ENCODE measurements around the gene CARD10.

CARD10 gene

DNA sequence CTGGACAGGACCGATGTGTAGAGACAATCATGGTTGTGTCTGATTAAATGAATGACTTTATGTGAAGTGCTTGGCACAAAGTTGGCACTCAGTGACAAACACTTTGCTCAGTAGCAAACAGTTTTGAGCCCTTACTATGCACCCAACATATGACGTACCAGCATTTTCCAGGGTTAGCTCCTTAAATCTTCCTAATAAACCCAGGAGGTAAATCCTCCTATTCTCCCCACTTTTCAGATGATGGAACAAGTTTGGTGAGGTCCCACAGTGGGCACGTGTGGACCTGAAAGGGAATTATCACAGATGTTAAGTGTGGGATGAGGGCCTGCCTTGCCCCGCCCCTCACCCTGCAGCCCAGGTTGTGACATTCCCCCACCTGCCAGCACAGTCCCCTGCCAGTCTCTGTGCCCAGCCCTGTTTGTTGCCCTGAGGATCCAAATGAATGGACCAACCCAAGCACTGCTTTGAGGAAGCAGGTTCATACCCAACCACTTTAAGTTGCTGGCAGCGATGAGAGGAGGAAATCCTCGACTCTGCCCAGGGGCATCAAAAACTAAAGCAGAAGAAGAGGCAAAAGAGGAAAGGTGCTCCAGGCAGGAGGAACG is 6.6 kb upstream of the CARD10 start:
- no peak for DNase-seq (ENCODE audit: low read depth in 2 of 2)

DNA sequence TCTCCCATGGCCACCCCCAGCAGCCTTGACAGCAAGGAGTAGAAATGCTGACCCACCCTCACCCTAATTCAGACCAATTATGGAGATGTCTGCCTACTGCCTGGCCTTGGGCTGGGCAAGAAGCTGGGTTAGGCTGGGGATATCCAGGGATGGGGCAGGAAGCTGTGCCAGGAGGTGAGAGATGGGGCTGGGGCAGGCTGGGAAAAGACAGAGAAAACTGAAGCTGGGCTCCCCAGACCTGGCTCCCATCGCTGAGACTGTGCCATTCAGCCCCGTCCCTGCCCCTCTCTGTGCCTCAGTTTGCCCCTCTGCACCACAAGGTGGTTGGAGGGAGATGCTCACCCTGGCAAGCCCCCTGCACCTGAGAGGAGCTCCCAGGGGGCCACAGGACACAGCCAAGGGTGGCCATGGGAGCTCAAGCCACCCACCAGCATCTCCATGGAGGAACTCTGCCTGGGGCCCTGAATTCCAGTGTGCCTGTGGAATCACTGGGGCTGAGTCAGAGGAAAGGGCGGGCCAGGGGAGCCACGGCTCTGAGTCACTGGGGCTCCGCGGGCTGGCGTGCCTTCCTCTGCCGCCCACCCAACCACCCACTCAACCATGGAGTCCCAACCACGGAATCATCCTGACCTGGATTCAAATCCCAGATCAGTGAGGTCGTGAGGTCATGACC is 6.0 kb upstream of the CARD10 start:
- no peak for DNase-seq (ENCODE audit: low read depth in 2 of 2)

DNA sequence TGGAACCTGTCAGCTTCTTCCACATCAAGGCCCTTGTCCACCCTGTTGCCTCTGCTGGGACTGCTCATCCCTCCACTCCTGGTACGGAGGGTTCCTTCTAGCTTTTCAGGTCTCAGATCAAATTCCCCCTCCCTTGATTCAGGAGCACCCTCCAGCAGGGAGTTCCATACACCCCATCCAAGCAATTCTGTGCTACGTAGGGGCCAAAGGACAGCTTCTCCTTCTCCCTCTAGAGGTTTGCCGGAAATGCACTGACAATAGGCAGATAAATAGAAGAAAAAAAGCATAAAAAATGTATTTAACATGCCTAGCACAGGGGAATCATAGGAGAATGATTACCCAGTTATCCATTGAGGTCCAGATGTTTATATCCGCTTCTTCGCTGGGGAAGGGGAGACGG is 3.3 kb upstream of the CARD10 start:
- no peak for DNase-seq (ENCODE audit: low read depth in 2 of 2)

DNA sequence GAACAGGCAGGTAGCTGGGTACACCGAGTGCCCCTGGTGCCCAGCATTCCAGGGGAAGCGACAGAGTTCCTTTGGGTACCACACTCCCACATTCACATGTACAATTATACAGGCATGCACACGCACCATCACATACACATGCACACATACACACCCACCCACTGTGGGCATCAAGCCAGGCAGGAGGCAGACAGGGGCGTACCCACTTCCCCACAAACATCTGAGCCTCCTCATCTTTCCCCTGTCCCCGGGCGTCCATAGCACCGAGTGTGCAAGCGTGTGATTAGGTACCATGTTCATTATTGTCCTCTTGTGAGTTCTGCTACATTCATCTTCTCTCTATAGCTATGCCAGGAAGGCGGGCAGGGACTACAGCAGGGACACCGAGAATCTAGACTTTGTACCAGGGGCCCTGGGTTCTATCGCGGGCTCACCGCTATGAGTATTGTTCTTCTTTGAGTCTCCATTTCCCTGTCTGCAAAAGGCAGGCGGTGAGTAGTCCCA is 2.1 kb upstream of the CARD10 start:
- no peak for DNase-seq (ENCODE audit: low read depth in 2 of 2)

DNA sequence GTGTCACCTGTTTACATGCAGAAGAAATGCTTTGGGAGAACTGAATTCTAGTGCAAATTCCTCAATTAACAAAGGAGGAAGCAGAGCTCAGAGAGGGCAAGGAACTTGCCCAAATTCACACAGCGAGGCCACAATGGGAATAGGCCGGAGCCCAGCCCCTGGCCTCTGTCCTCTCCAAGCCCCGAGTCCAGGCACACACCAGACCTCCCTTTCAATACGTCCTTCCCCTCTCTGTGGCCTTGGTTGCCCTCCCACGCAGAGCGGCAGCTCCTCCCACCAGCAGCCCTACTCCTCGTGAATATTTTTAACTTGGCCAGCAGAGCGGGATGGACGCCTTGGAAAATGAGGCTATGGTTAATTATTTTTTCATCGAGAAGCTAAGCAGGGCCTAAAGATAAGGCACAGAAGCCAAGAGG is 1.6 kb upstream of the CARD10 start:
- DNase-seq (ENCODE audit: low read depth in 2 of 2) = no peak

DNA sequence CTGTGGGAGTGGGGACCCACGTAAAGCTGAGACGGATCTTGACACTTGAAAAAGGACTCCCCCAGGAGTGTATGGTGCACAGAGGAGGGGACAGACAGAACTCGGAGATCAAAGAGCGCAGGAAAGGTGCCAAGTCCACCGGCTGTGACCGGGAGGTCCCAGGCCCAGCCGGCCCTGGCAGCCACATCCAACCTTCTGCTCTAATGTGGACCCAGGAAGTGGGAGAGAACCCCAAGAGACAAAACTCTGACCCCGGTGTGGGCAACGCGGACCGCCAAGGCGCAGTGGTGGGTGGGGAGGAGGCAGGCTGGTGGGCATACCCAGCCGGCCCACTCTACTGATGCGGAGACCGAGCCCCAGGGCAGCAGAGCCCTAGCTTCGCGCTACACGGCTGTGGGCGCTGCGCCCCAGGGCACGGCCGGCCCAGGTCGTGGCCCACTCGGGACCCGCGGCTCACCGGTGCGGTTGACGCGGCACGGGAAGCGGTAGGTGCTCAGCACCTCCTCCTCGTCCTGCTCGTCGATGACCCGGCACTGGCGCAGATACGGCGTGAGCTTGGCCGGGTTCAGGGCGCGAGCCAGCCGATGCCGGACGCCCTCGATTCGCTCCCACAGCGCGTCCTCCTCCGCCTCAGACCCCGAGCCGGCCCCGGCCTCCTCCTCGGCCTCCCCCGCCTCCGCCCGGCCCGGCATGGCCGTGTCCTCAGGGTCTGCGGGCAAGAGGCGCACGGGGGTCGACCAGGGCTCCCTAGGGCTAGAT is 527 bp downstream of the CARD10 start:
- DNase-seq (ENCODE audit: low read depth in 2 of 2) = no peak

DNA sequence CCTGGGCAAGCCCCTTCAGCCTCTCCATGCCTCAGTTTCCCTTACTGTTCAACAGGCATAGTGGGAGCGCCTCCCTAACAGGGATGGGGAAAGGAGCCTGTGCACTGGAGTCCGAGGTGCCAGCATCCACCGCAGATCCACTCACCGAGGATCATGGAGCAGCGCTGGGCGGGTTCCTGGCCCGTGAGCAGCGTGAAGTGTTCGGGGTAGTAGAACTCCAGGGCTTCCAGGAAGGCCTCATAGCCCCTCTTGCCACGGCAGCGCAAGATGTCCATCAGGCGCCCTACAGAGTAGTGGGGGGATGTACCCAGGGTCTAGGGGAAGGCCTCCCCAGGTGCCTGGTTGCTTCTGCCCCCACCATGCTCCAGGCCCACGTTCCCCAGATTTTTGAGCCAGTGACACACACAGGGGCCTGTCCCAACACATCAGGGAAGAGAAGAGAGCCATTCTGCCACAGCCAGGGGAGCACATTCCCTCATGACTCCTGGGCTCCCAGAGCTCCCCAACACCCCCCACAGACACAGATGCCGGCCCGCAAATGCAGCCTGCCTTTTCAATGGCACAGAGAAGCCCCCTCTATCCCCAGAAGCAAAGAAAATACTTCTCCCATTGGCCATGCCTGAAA is 1.3 kb downstream of the CARD10 start:
- DNase-seq (ENCODE audit: low read depth in 2 of 2) = no peak

DNA sequence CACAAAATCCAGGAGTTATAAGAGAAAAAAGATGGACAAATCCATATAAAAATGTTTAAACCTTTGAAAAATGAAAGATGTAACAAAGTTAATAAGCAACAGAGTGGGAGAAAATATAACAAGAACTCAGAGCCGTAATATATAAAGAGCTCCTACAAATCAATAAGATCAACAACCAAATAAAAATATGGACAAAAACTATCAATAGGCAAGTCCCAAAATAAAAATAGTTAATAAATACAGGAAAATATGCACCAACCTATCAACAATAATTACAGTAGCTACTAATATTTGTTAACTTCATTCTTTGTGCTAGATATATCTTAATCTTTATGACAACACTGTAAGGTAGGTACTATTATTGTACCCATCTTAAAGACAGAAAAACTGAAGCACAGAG is 2.8 kb downstream of the CARD10 start:
- DNase-seq (ENCODE audit: low read depth in 2 of 2) = no peak

DNA sequence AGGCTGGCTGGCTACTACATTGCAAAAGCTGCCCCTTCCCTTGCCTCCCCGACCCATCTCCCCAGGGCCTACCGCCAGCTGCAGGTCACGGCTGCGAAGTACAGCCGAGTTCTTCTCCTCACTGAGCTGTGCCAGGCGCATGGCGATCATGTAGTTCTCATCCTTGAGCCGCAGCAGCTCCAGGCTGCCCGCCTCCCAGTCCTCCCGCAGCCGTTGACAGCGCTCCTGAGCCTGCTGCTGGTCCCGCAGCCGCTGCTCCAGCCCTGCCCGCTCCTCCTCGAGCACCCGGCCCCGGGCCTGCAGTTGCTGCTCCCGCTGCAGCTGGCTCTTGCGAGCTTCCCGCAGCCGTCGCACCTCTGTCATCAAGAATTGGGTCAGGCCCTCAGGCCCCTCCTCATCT is 3.3 kb downstream of the CARD10 start:
- DNase-seq (ENCODE audit: low read depth in 2 of 2) = no peak

DNA sequence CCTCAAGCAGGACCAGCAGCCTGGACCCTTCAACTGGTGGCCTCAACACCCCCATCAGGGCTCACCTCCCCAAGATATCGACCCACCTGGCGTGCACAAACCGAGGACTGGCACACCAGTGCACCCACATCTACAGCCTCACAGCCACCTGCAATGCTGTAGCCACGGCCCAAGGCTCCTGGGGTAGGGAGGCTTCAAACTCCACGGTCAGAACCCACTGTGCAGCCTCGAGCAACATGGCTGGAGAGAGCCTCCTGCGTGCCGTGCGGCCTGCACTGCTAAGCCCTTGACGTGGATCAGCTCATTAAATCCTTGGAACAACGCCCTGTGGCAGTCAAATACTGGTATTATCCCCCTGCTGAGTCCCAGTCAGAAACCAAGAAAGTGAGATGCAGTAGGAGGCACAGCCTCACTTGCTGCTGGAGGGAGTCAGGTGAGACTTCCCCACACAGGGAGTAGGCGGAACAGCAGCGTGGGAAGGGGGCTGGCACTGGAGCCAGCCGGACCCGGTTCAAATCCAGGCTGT is 4.6 kb downstream of the CARD10 start:
- no peak for DNase-seq (ENCODE audit: low read depth in 2 of 2)

DNA sequence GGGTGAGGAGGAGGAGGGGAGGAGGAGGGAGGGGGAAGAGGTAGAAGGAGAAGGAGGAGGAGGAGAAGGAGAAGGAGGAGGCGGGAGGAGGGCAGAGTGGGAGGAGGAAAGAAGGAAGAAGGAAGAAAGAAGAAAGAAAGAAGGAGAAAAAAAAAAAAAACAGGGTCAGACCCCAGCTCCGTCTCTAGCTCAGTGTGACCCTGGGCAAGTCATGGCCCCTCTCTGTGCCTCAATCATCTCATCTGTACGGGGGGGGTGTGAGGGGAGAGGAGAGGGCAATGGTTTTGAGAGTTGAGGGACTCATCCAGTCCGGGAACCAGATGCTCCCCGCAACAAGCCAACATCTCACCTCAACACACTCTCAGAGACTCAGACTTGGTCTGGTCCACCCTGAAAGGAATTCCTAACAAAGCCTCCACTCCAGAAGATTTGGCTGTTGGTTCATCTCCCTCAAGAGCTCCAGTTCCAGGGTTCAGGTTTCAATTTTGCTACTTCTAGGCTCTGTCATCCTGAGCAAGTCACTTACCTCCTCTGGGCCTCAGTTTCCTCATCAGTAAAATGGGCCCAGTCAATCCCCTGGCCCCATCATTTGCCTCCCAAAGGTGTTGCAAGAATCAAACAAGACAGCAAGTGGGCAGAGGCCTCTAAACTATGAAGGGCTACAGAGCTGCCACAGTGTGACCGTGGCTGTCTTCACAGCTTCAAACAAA is 7.7 kb downstream of the CARD10 start:
- DNase-seq (ENCODE audit: low read depth in 2 of 2) = no peak

DNA sequence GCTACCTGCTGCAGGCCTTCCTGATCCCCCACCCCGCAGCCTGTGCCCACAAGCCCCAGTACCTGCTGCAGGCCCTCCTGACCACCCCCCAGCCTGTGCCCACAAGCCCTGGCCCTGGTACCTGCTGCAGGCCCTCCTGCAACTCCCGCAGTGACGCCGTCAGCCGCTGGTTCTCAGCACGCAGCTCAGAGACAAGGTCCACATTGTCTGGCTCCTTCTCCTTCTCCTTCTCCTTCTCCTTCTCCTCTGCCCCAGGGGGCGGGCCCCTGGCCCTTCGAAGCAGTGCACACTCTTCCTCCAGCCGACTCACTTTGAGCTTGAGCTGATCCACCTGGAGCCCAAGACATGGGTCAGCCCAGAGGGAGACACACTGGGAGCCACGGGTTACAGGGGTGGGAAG is 9.1 kb downstream of the CARD10 start:
- DNase-seq (ENCODE audit: low read depth in 2 of 2) = no peak

DNA sequence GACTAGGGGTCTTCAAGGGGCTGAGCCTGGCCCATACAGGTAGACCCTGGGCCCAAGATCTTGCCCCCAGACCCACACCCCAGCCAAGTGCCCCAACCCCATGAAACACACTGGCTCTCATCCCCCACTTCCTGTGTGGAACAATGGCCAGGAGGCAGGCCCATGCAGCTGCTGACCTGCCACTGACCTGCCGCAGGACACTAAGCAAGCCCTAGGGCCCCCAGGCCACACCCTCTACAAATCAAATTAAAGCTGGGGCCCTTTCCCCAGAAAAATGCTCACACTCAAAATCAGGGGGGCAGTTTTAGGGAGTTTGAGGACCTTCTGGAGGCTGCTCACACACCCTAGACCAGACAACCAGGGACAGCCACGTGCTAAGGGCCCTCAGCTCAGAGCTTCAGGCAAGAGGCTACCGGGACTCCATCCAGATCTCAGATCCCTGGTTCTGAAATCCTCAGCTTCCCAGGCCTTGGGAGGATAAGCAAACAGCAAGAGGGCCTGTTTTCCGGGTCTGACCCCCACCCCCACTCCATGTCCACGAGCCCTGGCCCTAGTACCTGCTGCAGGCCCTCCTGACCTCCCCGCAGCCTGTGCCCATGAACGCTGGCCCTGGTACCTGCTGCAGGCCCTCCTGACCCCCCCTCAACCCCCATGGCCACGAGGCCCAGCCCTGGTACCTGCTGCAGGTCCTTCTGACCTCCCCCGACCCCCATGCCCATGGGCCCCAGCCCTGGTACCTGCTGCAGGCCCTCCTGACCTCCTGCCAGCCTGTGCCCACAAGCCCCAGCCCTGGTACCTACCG is 10.0 kb downstream of the CARD10 start:
- DNase-seq (ENCODE audit: low read depth in 2 of 2) = no peak

DNA sequence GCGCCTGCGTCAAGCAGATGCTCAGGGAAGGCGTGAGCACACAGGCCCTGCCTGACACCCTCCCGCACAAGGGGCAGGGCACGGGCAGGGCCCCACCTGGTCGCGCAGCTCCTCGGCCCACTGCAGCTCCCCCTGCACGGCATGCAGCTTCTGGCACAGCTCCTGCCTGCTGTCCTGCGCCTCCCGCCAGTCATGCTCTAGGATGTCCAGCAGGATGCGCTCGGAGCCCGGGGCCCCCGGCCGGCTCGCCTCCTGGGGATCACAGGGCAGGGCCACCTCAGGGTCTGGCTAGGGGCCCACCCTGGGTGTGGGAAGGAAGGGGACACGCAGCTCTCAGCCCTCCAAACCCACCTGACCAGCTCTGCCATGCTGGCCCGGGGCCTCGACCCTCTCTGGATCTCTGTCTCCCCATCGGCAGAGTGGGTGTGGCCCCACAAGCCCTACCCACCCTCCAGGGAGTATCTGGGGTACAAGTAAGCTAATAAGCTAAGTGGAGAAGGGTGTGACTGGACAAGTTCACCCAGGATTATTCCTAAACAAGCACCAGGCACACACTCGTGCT is 10.7 kb downstream of the CARD10 start:
- DNase-seq (ENCODE audit: low read depth in 2 of 2) = no peak

DNA sequence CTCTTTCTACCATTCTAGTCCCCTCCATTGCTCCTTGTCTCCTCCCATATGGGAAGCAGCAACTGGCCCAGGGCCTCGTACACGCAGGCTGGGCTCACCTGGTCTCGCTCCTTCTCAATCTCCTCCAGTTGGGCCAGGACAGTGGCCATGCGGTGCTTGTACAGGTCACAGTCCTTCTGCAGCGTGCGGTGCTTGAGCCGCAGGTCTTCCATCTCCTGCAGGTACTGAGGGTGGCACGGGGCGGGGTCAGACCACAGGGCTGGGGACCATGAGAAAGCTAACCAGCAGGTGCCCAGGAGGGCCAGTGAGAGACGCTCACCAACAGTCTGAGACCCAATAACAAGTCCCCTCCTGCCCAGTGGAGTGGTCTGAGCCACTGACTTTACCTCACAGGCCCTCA is 11.5 kb downstream of the CARD10 start:
- no peak for DNase-seq (ENCODE audit: low read depth in 2 of 2)

DNA sequence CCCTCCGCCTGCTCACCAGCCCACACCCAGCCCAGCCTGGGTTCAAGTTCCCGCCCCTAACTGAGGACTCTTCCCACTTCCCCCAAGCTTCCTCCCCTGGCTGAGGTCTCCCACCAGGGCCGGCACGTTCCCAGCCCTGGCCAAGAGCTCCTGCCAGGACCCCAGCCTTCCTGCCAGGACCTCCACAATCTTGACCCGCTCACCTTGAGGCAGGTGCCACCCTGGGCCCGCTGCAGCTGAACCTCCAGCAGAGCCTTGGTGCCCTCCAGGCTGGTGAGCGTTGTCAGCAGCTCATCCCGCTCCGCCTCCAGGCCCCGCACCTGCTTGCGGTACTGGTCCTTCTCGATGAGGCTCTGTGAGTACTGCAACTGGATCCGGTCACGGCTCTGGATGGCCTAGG is 13.2 kb downstream of the CARD10 start:
- DNase-seq (ENCODE audit: low read depth in 2 of 2) = no peak

DNA sequence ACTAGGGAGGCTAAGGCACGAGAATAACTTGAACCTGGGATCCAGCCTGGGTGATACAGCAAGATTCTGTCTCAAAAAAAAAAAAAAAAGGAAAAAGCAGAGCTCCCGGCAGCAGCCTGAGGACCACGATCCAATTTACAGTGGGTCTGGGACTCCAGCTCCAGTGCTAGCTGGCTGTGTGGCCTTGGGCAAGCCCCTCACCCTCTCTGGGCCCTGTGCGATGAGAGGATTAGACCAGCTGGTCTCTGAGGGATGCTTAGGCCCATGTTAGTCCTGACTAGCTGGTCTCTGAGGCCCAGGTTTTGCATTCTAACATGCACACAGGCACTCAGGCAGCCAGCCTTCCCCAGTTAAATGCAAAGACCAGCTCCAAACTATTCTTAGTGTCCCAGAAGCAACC is 13.7 kb downstream of the CARD10 start:
- no peak for DNase-seq (ENCODE audit: low read depth in 2 of 2)

DNA sequence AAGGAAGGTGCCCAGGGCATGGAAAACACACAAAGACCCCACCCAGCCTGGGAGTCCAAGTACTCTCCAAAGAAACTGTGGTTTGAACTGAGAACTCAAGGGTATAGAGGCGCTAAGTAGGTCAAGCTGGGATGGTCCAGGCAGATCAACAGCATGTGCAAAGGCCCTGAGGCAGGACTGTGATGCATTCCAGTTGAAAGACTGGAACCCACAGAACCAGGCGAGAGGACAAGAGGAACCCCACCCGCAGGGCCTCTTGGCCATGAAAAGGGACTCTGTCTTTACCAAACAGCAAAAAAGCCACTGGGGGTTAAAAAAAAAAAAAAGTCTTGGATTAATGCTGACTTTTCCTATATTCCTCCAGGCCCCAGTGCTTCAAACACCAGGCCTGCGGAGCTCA is 14.3 kb downstream of the CARD10 start:
- DNase-seq (ENCODE audit: low read depth in 2 of 2) = no peak

DNA sequence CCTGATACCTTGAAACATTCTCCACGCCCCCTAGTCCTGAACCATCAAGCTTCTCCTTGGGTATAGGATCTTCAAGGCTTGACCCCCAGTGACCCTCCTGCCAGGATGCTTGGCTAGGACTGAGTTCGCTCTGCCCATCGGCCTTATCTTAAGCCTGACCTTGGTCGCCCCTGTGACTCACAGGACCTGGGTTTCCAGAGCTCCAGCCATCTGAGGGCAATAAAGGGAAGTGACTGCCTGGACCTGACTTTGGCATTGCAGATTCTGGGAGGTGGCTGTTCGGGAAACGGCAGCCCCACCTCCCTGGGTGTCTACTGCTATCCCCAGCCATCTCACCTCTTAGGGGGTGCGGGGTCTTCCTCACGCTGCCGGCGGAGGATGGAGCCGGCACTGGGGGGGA is 15.4 kb downstream of the CARD10 start:
- DNase-seq (ENCODE audit: low read depth in 2 of 2) = no peak

DNA sequence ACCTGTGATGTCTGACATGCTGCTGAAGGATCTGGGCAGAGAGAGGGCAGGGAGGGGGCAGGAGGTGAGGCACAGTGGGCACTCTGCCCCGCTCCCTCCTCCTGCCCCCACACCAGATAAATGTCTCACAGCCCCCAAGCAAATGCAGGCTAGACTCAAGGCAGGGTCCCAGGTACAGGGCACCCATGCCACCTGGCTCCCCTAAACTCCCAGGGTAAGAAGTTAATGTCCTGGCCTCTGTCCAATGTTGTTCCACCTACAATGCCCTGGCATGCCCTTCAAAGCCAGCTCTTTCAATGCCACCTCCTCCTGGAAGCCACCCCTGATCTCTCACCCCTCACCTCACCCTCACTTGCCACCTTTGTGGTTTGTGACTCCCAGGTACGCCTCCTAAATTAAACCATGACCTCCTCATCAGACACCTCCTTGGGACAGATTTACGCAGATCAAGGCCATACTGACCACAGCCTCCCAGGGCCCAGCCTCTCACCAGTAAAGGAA is 16.0 kb downstream of the CARD10 start:
- DNase-seq (ENCODE audit: low read depth in 2 of 2) = no peak

All from stimulated activated CD8-positive, alpha-beta memory T cell treated with anti-CD3 and anti-CD28 coated beads, Interleukin-7, amount 100 ng/mL, for 1 hour (primary cell).